ENCODE results near the gene PPP1CA. TPM values are rescaled to one million over a fixed set of nuclear protein-coding genes. Genes with fewer than 3 reads are reported as not detected.
A peak's percentile ranks its signal among the peaks of the same experiment; 100 is the strongest.

Gene PPP1CA
- total and polyA plus RNA-seq, 2 donors (not counting 1 experiment from before 2014, with no cell fraction given) = 218 to 251 TPM

- Mint-ChIP-seq H3K27me3 (no peaks in the 10 kb centered on the region), H3K4me3 (peak overlapping the region; percentile 83), H3K4me1 (peaks cover 50% of the 10 kb centered on the region), H3K9me3 (ENCODE audit: insufficient read depth) (no peaks in the 10 kb centered on the region), H3K27ac (peak overlapping the region; percentile 91)
- Histone ChIP-seq H3K4me3 (ENCODE audit: control extremely low read depth in 1 of 5, extremely low read depth in 1 of 5, insufficient read depth in 1 of 5, low read depth in 2 of 5, low read length in 4 of 5) (peak overlapping the region in 4 of 5 experiments; percentile 32 to 63 (median 53)), H3K36me3 (replicated peaks in 1 of 2; ENCODE audit: control extremely low read depth in 1 of 2, control insufficient read depth in 1 of 2, extremely low read depth in 1 of 2, insufficient read depth in 2 of 2, low read length in 1 of 2) (no peaks in the 10 kb centered on the region), H3K4me1 (ENCODE audit: control insufficient read depth in 2 of 2, insufficient read depth in 2 of 2, low read length in 2 of 2) (peaks cover 49 to 54% of the 10 kb centered on the region in 2 donors), H3K9ac (ENCODE audit: low read length) (peak overlapping the region; percentile 68), H2AFZ (ENCODE audit: insufficient read depth, low read depth, low read length, poor library complexity, severe bottlenecking) (peak overlapping the region; percentile 51), H3K9me3 (ENCODE audit: control extremely low read depth in 1 of 3, control insufficient read depth in 2 of 3, insufficient read depth in 1 of 3, low read length in 2 of 3) (no peaks in the 10 kb centered on the region), H3K4me2 (replicated peaks; ENCODE audit: low read depth, low read length, poor library complexity, severe bottlenecking) (peak overlapping the region; percentile 95), H3K27ac (ENCODE audit: low read length in 2 of 2) (peak overlapping the region; percentile 43 to 71), H4K20me1 (ENCODE audit: control insufficient read depth, insufficient read depth, low read length, poor library complexity, severe bottlenecking) (no peaks in the 10 kb centered on the region), H3K27me3 (replicated peaks in 1 of 4; ENCODE audit: control extremely low read depth in 1 of 4, control insufficient read depth in 3 of 4, insufficient read depth in 4 of 4, low read length in 3 of 4) (no peaks in the 10 kb centered on the region), H3K79me2 (ENCODE audit: control insufficient read depth, insufficient read depth, low read length) (peaks cover 20% of the 10 kb centered on the region)
- TF ChIP-seq EZH2 (IDR thresholded peaks at IDR 0.05; ENCODE audit: borderline replicate concordance, insufficient read depth, low read depth, low read length, poor library complexity, severe bottlenecking) (no peak), CTCF (IDR thresholded peaks at IDR 0.05) (no peak)
- peak; percentile 98 for DNase-seq
- POLR2A ChIA-PET = interaction anchor here (0.8 to 10.7 kb wide), 14 partner anchors 9 to 70 kb away, joined by 3 to 195 read pairs (median 17); partner anchors contain the start of genes PPP1CA, PTPRCAP, RAD9A and RPS6KB2
- CTCF ChIA-PET = interaction anchor here (0.8 to 10.4 kb wide), 12 partner anchors 7 to 50 kb away, joined by 3 to 121 read pairs (median 4); partner anchors contain the start of genes PPP1CA, PTPRCAP, RAD9A and RPS6KB2
- peak; percentile 85 for ATAC-seq (ENCODE audit: low read depth)
- under 1% methylated on average over 97 of the region's 97 CpGs for WGBS (ENCODE audit: insufficient coverage)
- intact Hi-C loops (cut with micrococcal nuclease) = loop anchor here (1.0 to 2.0 kb wide), 4 partner anchors 16 to 48 kb away; partner anchors contain the start of genes PTPRCAP and TMEM134
Measured at GRCh38 chr11:67420646-67421429, 19.2 kb upstream of the PPP1CA start.

Measured in B cell (primary cell).